Muscle of back (tissue), 13 donors: Measurements from ENCODE around the gene TMEM253. TPM values are rescaled to one million over a fixed set of nuclear protein-coding genes. Genes with fewer than 3 reads are reported as not detected.

Experiments
- DNase-seq, 3 donors: peaks; one replicate each; pipeline versions ENCODE4 v3.0.0 to v3.0.0-alpha.2; 2013
- long read RNA-seq, 9 donors: transcript quantifications; one replicate each; lab custom pipeline, GENCODE V29; 2026
- polyA plus RNA-seq, 10 donors: library from polyadenylated mRNA; unstranded; fragments of 120-200 nt; gene quantifications; one replicate each; pipeline ENCODE4 v1.2.1, GENCODE V29; 2013; ENCODE audit not compliant: insufficient read length in 10 of 10

TMEM253 gene
- under 1 TPM; 0.29 to 0.91 (median 0.58) TPM for polyA plus RNA-seq
- long read RNA-seq, donor 1: 0 reads
- long read RNA-seq, donor 2: 0 reads
- long read RNA-seq, donor 3: 0 reads
- long read RNA-seq, donor 4: 0 reads
- long read RNA-seq, donor 5: 0 reads
- long read RNA-seq, donor 6: 0 reads
- long read RNA-seq, donor 7: 0 reads
- long read RNA-seq, donor 8: 0 reads
- long read RNA-seq, donor 9: 0 reads

- no peak for DNase-seq
These were observed at the start of gene TMEM253 for GRCh38 chr14:21100931-21101330. Gene TMEM253, plus strand, starts transcription at chr14:21101066. Its CDS starts 278 bp downstream, at chr14:21101344.

GRCh38 chr14:21053184-21054122 lies 47.4 kb upstream of the TMEM253 start:
- no peak for DNase-seq

GRCh38 chr14:21054123-21054767 lies 46.6 kb upstream of the TMEM253 start:
- no peak for DNase-seq

GRCh38 chr14:21054768-21055145 lies 46.1 kb upstream of the TMEM253 start:
- no peak for DNase-seq

GRCh38 chr14:21055432-21056117 lies 45.3 kb upstream of the TMEM253 start:
- no peak for DNase-seq

GRCh38 chr14:21056520-21057163 lies 44.2 kb upstream of the TMEM253 start:
- no peak for DNase-seq

- no peak for DNase-seq
These were observed 42.8 kb upstream of the TMEM253 start, which contains the start of gene RNASE8 for GRCh38 chr14:21057803-21058675. Gene RNASE8, plus strand, starts transcription at chr14:21057822. Its CDS starts 71 bp downstream, at chr14:21057893.

- DNase-seq: no peak
These were observed 42.0 kb upstream of the TMEM253 start for GRCh38 chr14:21058903-21059302.

- DNase-seq: no peak
These were observed 40.8 kb upstream of the TMEM253 start for GRCh38 chr14:21059842-21060613.

- DNase-seq: no peak
These were observed 40.1 kb upstream of the TMEM253 start for GRCh38 chr14:21060614-21061346.

- no peak for DNase-seq
These were observed 39.6 kb upstream of the TMEM253 start for GRCh38 chr14:21061347-21061668.

- peak; percentile 44 to 79 (median 60) for DNase-seq
These were observed 37.4 kb upstream of the TMEM253 start for GRCh38 chr14:21063479-21063878.

GRCh38 chr14:21066882-21067502 lies 33.9 kb upstream of the TMEM253 start:
- DNase-seq: no peak

- peak; percentile 72 to 85 (median 76) for DNase-seq
These were observed 32.1 kb upstream of the TMEM253 start for GRCh38 chr14:21068521-21069387.

GRCh38 chr14:21069388-21070082 lies 31.3 kb upstream of the TMEM253 start:
- DNase-seq: peak; percentile 47 to 94 (median 86)

- peak; percentile 68 to 89 (median 78) for DNase-seq
These were observed 30.7 kb upstream of the TMEM253 start, which contains the start of gene ARHGEF40 for GRCh38 chr14:21070083-21070609. Gene ARHGEF40, plus strand, starts transcription at chr14:21070304. Its CDS starts 93 bp downstream, at chr14:21070397.
